Karpas-422 (cell line): ENCODE data around the gene SPRED2. TPM values are rescaled to one million over a fixed set of nuclear protein-coding genes. Genes with fewer than 3 reads are reported as not detected.

Source experiments
- DNase-seq: peaks from one replicate; pipeline ENCODE4 v3.0.0-alpha.2; 2015
- H2AFZ ChIP-seq: fragments of 200-600 bp; sonication (generic); 2 replicates; pipeline ENCODE4 v1.6.1; 2014; ENCODE audit warnings: antibody characterized with exemption, low read length, mixed read lengths
- H3K27ac ChIP-seq: fragments of 200-600 bp; sonication (generic); 2 replicates; pipeline ENCODE4 v1.5.1; 2014; ENCODE audit warnings: mild to moderate bottlenecking, low read length, moderate library complexity
- H3K27me3 ChIP-seq: fragments of 200-600 bp; sonication (generic); 2 replicates; pipeline ENCODE4 v1.6.1; 2014; ENCODE audit warnings: low read length, mixed read lengths
- H3K36me3 ChIP-seq: fragments of 200-600 bp; sonication (generic); 2 replicates; pipeline ENCODE4 v1.6.1; 2014; ENCODE audit warnings: low read length, mixed read lengths; ENCODE audit not compliant: insufficient read depth
- H3K4me1 ChIP-seq: fragments of 200-600 bp; sonication (generic); 2 replicates; pipeline ENCODE4 v1.6.1; 2014; ENCODE audit warnings: mild to moderate bottlenecking, low read length, mixed read lengths
- H3K4me2 ChIP-seq: fragments of 200-600 bp; sonication (generic); 2 replicates; pipeline ENCODE4 v1.6.1; 2014; ENCODE audit warnings: low read length, low read depth, mild to moderate bottlenecking; ENCODE audit not compliant: poor library complexity, severe bottlenecking
- H3K4me3 ChIP-seq: fragments of 200-600 bp; sonication (generic); 2 replicates; pipeline ENCODE4 v1.5.1; 2014; ENCODE audit warnings: mild to moderate bottlenecking, antibody characterized with exemption, low read length, mixed read lengths
- H3K79me2 ChIP-seq: fragments of 200-600 bp; sonication (generic); 2 replicates; pipeline ENCODE4 v1.6.1; 2014; ENCODE audit warnings: mild to moderate bottlenecking, low read length, mixed read lengths
- H3K9ac ChIP-seq: fragments of 200-600 bp; sonication (generic); 2 replicates; pipeline ENCODE4 v1.6.0; 2014; ENCODE audit warnings: low read length
- H3K9me2 ChIP-seq: fragments of 200-600 bp; sonication (generic), shearing (Covaris generic); replicated peaks from 2 replicates; pipeline ENCODE4 v1.6.0; 2014; ENCODE audit warnings: mild to moderate bottlenecking, low read length, moderate library complexity; ENCODE audit not compliant: insufficient read depth
- H3K9me3 ChIP-seq: fragments of 300-700, 200-600 bp; sonication (generic); 2 replicates; pipeline ENCODE4 v1.6.1; 2014; ENCODE audit warnings: low read length, mixed read lengths
- H4K20me1 ChIP-seq: fragments of 200-600 bp; sonication (generic); 2 replicates; pipeline ENCODE4 v1.6.1; 2014; ENCODE audit warnings: mild to moderate bottlenecking, antibody characterized with exemption, low read length, low read depth; ENCODE audit not compliant: insufficient read depth
- total RNA-seq: library from RNA; depleted of rRNA; stranded (reverse); fragments of >200 nt; shearing (Covaris generic); gene quantifications from 2 replicates; pipeline ENCODE4 v1.2.3, GENCODE V29; 2014; ENCODE audit warnings: low replicate concordance

The SPRED2 gene
- total RNA-seq, 1 experiment from 2014 or later = 11.9 TPM

DNA sequence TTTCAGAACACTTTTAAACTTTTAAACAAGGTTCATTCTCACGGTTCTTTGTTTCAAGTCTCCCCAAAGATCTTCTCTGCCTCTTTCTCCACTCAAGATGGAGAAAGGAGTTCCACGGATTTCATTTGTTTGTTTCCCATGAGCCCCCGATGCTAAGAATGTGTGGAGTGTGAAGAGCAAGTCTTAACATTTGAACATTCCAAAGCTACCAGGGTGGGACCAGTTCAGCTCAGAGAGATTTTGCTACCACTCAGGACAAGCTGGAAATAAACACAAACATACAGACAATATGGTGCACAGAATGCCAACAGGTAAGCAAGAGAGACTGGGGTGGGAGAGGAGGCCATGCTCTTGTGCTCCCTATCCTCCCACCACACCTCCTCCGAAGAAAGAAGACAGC, 56.7 kb downstream of the SPRED2 start:
- H3K4me3 ChIP-seq = no peak overlapping the region
- no peak overlapping the region for H3K9ac ChIP-seq
- no peaks in the 10 kb centered on the region for H3K27me3 ChIP-seq
- peaks cover 15% of the 10 kb centered on the region for H3K4me1 ChIP-seq
- no peak overlapping the region for H3K4me2 ChIP-seq
- H3K79me2 ChIP-seq = no peaks in the 10 kb centered on the region
- DNase-seq = no peak
- peaks cover 94% of the 10 kb centered on the region for H4K20me1 ChIP-seq
- H3K36me3 ChIP-seq = no peaks in the 10 kb centered on the region
- H3K9me3 ChIP-seq = no peaks in the 10 kb centered on the region
- H2AFZ ChIP-seq = no peak overlapping the region
- no peaks in the 10 kb centered on the region for H3K9me2 ChIP-seq
- H3K27ac ChIP-seq = no peak overlapping the region

DNA sequence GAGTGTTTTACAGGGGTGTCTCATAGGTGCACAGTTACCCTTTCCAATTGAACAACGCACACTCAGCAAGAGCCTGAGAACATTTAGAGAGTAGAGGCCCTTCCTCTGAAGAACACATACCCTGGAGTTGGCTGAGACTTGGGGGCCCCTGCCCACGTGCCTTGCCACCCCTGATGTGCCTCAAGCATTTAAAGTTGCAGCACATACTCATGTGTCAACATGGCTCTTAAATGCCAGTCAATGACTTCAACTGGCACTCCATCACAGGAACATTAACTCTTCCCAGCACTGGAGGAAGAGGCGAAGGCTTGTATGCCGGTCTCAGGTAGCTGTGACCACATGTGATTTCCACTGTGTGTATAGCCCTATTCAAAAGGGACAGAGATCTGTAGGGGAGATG, 57.4 kb downstream of the SPRED2 start:
- Histone ChIP-seq H3K9me2 (no peaks in the 10 kb centered on the region), H3K4me3 (no peak overlapping the region), H3K9ac (no peak overlapping the region), H4K20me1 (peaks cover 93% of the 10 kb centered on the region), H3K36me3 (no peaks in the 10 kb centered on the region), H3K4me1 (peaks cover 22% of the 10 kb centered on the region), H3K27me3 (no peaks in the 10 kb centered on the region), H3K9me3 (no peaks in the 10 kb centered on the region), H3K4me2 (no peak overlapping the region), H2AFZ (no peak overlapping the region), H3K27ac (no peak overlapping the region), H3K79me2 (no peaks in the 10 kb centered on the region)
- no peak for DNase-seq

DNA sequence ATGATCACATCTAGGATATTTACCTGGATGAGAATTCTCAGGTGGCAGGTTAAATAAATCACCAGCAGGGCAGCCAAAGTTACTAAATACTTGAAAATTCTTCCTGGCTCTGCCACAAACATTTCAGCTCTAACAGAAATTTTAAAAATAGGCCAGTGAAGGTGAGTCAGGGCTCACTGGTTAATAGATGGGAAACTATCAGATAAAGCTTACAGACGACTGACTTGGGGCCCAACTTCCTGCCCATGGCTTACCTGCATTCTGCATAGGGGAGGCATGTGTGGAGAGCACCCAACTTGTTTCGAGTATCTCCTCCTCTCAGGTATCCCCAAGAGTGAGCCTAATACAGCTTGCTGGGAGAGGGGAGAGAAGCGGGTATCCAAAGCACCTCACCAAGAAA, 57.8 kb downstream of the SPRED2 start:
- Histone ChIP-seq H3K9me3 (no peaks in the 10 kb centered on the region), H3K9ac (no peak overlapping the region), H3K27ac (no peak overlapping the region), H3K36me3 (no peaks in the 10 kb centered on the region), H3K27me3 (no peaks in the 10 kb centered on the region), H3K4me1 (peaks cover 26% of the 10 kb centered on the region), H2AFZ (no peak overlapping the region), H3K79me2 (no peaks in the 10 kb centered on the region), H3K4me3 (no peak overlapping the region), H3K9me2 (no peaks in the 10 kb centered on the region), H3K4me2 (no peak overlapping the region), H4K20me1 (peaks cover 92% of the 10 kb centered on the region)
- no peak for DNase-seq

DNA sequence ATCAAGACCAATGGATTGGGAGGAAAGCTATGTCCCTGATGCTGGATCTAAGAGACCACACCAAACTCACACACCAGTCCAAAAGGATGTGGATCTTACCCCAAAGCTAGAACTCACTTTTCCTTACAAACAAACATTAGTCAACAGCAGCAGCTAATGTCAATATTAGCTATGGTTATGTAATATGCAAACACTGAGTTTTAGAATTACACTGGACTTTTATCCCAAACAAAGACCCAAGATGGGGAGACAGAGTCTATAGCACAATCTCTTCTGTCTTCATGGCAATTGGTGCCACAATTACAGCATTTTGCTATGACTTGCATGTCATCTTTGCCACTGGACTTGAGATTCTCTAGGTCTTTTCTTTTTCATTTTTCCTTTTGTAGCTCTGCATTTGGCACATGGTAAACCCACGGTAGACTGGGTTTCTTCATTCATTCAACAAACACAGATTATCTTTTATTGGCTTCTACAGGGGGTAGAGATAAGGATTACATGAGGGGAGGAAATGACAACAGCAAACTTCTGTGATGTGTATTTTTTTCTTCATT, 59.0 kb downstream of the SPRED2 start:
- Histone ChIP-seq H2AFZ (no peak overlapping the region), H3K9ac (no peak overlapping the region), H3K4me3 (no peak overlapping the region), H3K27ac (no peak overlapping the region), H3K79me2 (no peaks in the 10 kb centered on the region), H3K4me2 (no peak overlapping the region), H4K20me1 (peaks cover 91% of the 10 kb centered on the region), H3K9me3 (no peaks in the 10 kb centered on the region), H3K4me1 (peaks cover 38% of the 10 kb centered on the region), H3K9me2 (no peaks in the 10 kb centered on the region), H3K36me3 (no peaks in the 10 kb centered on the region), H3K27me3 (no peaks in the 10 kb centered on the region)
- DNase-seq = no peak

GRCh38 chr2:65372619-65373018, 59.8 kb downstream of the SPRED2 start:
- no peak overlapping the region for H3K4me2 ChIP-seq

DNA sequence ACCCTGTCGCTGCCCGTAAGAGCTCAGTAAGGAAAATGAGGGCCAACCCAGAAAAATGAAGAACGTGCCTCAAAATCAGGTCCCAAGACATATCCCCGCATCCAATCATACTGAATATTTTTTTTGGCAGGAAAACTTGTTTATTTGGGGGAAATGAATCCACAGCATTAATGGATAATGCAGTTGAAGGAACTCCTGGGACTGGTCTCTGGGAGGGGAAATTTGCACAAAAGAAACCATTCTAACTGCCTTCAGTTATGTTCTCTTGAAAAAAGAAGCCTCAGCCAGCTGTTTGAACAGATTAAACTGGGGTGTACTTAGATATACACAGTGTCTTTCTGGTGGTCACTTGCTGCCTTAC, 61.3 kb downstream of the SPRED2 start:
- peaks cover 86% of the 10 kb centered on the region for H4K20me1 ChIP-seq
- H3K9me2 ChIP-seq = no peaks in the 10 kb centered on the region
- no peaks in the 10 kb centered on the region for H3K36me3 ChIP-seq
- H3K9ac ChIP-seq = 0 out of 2 replicates have a peak overlapping the region, but pooled peaks have one; percentile 11
- no peaks in the 10 kb centered on the region for H3K79me2 ChIP-seq
- H3K4me2 ChIP-seq = peak overlapping the region; percentile 60
- H3K27me3 ChIP-seq = no peaks in the 10 kb centered on the region
- peaks cover 54% of the 10 kb centered on the region for H3K4me1 ChIP-seq
- no peak overlapping the region for H2AFZ ChIP-seq
- peak overlapping the region; percentile 30; the same call in 1 of the 2 replicates for H3K4me3 ChIP-seq
- no peaks in the 10 kb centered on the region for H3K9me3 ChIP-seq
- H3K27ac ChIP-seq = no peak overlapping the region
- DNase-seq = no peak

More at GRCh38 chr2:65372619-65373018, 59.8 kb downstream of the SPRED2 start:
- no peaks in the 10 kb centered on the region for H3K36me3 ChIP-seq
- H4K20me1 ChIP-seq = peaks cover 88% of the 10 kb centered on the region
- no peaks in the 10 kb centered on the region for H3K9me3 ChIP-seq
- no peak overlapping the region for H3K4me3 ChIP-seq
- peaks cover 44% of the 10 kb centered on the region for H3K4me1 ChIP-seq
- no peaks in the 10 kb centered on the region for H3K9me2 ChIP-seq
- no peaks in the 10 kb centered on the region for H3K79me2 ChIP-seq
- H3K9ac ChIP-seq = no peak overlapping the region
- H3K27ac ChIP-seq = no peak overlapping the region
- H3K27me3 ChIP-seq = no peaks in the 10 kb centered on the region
- no peak overlapping the region for H2AFZ ChIP-seq
- no peak for DNase-seq

GRCh38 chr2:65370387-65371073, 61.9 kb downstream of the SPRED2 start:
- Histone ChIP-seq H3K4me2 (peak overlapping the region; percentile 60), H3K36me3 (no peaks in the 10 kb centered on the region), H3K9me2 (no peaks in the 10 kb centered on the region), H3K79me2 (no peaks in the 10 kb centered on the region), H3K27ac (no peak overlapping the region), H3K9me3 (no peaks in the 10 kb centered on the region), H3K4me1 (peaks cover 60% of the 10 kb centered on the region), H4K20me1 (peaks cover 86% of the 10 kb centered on the region), H3K9ac (0 out of 2 replicates have a peak overlapping the region, but pooled peaks have one; percentile 11), H3K4me3 (peak overlapping the region; percentile 30; the same call in 1 of the 2 replicates), H2AFZ (no peak overlapping the region), H3K27me3 (no peaks in the 10 kb centered on the region)
- peak; percentile 85 for DNase-seq

DNA sequence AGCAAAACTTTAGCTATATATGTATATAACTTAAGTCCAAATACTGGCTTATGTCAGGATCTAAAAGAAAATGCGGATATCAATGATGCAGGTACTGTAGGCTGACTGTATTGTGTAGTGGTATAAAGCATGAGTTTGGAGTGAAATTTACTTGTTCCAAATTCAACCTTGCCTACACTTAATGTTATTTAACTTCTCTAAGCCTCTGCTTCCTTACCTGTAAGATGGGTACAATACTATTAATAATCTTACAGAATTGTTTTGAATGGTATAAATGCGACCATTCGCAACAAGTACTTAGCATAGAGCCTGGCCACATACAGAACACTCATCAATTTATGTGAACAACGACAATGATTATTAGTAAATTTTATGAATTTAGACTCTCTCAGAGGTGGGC, 62.4 kb downstream of the SPRED2 start:
- H3K9me3 ChIP-seq = no peaks in the 10 kb centered on the region
- no peaks in the 10 kb centered on the region for H3K9me2 ChIP-seq
- no peak for DNase-seq
- no peak overlapping the region for H3K4me3 ChIP-seq
- H2AFZ ChIP-seq = no peak overlapping the region
- H3K27me3 ChIP-seq = no peaks in the 10 kb centered on the region
- H3K36me3 ChIP-seq = no peaks in the 10 kb centered on the region
- no peaks in the 10 kb centered on the region for H3K79me2 ChIP-seq
- peaks cover 85% of the 10 kb centered on the region for H4K20me1 ChIP-seq
- H3K4me1 ChIP-seq = peaks cover 65% of the 10 kb centered on the region
- H3K9ac ChIP-seq = no peak overlapping the region
- no peak overlapping the region for H3K27ac ChIP-seq
- H3K4me2 ChIP-seq = peak overlapping the region; percentile 60
